ENCODE results near the gene SLC25A1.

DNA sequence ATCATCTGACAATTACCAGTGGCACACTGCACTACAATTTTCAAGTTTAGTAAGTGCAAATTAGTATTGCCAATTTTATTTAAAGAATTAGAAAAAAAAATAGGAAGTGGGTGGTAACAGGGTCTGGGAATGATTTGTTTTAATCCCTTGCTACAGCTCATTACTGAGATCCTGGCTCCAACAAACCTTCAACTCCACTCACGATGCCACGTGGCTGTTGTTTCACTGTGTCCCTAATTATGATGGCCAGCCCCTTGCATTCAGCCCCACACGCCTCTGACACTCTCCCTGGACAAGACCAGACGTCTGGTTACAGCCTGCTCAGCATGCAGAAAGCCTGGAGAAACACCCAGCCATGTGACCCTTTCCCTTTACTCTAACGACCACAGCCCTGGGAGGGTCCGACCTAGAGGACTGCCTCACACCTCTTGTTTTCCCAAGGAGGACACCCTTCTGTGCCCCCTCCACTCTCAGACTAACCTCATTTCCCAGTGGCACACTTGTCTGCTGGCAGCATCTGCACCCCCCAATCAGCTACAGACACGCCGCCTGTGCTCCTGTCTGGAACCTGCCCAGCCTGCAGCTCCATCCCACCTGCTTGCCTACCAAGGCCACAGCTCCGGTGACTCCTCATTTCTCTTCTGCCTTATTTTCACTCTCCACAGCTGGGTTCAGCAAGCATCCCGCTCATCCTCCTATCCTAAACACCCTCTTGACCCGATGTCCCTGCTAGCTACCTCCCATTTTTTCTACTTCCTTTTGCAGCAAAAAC is 18.5 kb upstream of the SLC25A1 start:
- TF ChIP-seq JUND (IDR thresholded peaks at IDR 0.05) (no peak), SIN3A (IDR thresholded peaks at IDR 0.05; ENCODE audit: borderline replicate concordance, low read depth, low read length) (no peak), ELF1 (IDR thresholded peaks at IDR 0.05) (no peak), MXI1 (IDR thresholded peaks at IDR 0.05; ENCODE audit: low read depth, low read length) (no peak), POLR2AphosphoS5 (IDR thresholded peaks at IDR 0.05; ENCODE audit: low read depth, low read length) (no peak), RAD21 (IDR thresholded peaks at IDR 0.05; ENCODE audit: low read length) (no peak)
- TF ChIP-seq, protein P1, sequence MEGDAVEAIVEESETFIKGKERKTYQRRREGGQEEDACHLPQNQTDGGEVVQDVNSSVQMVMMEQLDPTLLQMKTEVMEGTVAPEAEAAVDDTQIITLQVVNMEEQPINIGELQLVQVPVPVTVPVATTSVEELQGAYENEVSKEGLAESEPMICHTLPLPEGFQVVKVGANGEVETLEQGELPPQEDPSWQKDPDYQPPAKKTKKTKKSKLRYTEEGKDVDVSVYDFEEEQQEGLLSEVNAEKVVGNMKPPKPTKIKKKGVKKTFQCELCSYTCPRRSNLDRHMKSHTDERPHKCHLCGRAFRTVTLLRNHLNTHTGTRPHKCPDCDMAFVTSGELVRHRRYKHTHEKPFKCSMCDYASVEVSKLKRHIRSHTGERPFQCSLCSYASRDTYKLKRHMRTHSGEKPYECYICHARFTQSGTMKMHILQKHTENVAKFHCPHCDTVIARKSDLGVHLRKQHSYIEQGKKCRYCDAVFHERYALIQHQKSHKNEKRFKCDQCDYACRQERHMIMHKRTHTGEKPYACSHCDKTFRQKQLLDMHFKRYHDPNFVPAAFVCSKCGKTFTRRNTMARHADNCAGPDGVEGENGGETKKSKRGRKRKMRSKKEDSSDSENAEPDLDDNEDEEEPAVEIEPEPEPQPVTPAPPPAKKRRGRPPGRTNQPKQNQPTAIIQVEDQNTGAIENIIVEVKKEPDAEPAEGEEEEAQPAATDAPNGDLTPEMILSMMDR (IDR thresholded peaks at IDR 0.05), result no peak
- TF ChIP-seq, protein P2, sequence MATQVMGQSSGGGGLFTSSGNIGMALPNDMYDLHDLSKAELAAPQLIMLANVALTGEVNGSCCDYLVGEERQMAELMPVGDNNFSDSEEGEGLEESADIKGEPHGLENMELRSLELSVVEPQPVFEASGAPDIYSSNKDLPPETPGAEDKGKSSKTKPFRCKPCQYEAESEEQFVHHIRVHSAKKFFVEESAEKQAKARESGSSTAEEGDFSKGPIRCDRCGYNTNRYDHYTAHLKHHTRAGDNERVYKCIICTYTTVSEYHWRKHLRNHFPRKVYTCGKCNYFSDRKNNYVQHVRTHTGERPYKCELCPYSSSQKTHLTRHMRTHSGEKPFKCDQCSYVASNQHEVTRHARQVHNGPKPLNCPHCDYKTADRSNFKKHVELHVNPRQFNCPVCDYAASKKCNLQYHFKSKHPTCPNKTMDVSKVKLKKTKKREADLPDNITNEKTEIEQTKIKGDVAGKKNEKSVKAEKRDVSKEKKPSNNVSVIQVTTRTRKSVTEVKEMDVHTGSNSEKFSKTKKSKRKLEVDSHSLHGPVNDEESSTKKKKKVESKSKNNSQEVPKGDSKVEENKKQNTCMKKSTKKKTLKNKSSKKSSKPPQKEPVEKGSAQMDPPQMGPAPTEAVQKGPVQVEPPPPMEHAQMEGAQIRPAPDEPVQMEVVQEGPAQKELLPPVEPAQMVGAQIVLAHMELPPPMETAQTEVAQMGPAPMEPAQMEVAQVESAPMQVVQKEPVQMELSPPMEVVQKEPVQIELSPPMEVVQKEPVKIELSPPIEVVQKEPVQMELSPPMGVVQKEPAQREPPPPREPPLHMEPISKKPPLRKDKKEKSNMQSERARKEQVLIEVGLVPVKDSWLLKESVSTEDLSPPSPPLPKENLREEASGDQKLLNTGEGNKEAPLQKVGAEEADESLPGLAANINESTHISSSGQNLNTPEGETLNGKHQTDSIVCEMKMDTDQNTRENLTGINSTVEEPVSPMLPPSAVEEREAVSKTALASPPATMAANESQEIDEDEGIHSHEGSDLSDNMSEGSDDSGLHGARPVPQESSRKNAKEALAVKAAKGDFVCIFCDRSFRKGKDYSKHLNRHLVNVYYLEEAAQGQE (IDR thresholded peaks at IDR 0.05; ENCODE audit: low read depth, low read length), result no peak
